ENCODE data around the gene SSRP1. TPM values are rescaled to one million over a fixed set of nuclear protein-coding genes. Genes with fewer than 3 reads are reported as not detected.

Gene SSRP1, protein sequence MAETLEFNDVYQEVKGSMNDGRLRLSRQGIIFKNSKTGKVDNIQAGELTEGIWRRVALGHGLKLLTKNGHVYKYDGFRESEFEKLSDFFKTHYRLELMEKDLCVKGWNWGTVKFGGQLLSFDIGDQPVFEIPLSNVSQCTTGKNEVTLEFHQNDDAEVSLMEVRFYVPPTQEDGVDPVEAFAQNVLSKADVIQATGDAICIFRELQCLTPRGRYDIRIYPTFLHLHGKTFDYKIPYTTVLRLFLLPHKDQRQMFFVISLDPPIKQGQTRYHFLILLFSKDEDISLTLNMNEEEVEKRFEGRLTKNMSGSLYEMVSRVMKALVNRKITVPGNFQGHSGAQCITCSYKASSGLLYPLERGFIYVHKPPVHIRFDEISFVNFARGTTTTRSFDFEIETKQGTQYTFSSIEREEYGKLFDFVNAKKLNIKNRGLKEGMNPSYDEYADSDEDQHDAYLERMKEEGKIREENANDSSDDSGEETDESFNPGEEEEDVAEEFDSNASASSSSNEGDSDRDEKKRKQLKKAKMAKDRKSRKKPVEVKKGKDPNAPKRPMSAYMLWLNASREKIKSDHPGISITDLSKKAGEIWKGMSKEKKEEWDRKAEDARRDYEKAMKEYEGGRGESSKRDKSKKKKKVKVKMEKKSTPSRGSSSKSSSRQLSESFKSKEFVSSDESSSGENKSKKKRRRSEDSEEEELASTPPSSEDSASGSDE
- total RNA-seq (2016; rRNA removed; fragmentation: Illumina TruSeq; extraction: Trizol) (129 and 175 TPM in 2 replicates), polyA plus RNA-seq (2011; rRNA removed) (86.4 and 93.6 TPM in 2 replicates), polyA minus RNA-seq (2011; rRNA and poly(A)+ RNA removed; ENCODE audit: low replicate concordance) (177 and 420 TPM in 2 replicates), Bru-seq, nascent RNA (percentile 82 among the genes with signal in this experiment), BruChase-seq, experiment 1, labeled RNA remaining after a 6-hour chase (percentile 95 among the genes with signal in this experiment), BruChase-seq, experiment 2, labeled RNA remaining after a 2-hour chase (percentile 88 among the genes with signal in this experiment)
- total RNA-seq (2016; cell fraction: cytosol; rRNA removed; fragmentation: Illumina TruSeq; extraction: Trizol; ENCODE audit: low read depth) = 39.5 and 48.1 TPM in 2 replicates
- total RNA-seq (2016; cell fraction: insoluble cytoplasmic fraction; rRNA removed; fragmentation: Illumina TruSeq; extraction: Trizol) = 132 and 160 TPM in 2 replicates
- total RNA-seq (2016; cell fraction: membrane; rRNA removed; fragmentation: Illumina TruSeq; extraction: Trizol) = 80.0 and 85.8 TPM in 2 replicates
- 62.2 and 67.3 TPM in 2 replicates for total RNA-seq (2016; cell fraction: nucleus; rRNA removed; fragmentation: Illumina TruSeq; extraction: Trizol)
- 92.2 and 107 TPM in 2 replicates for polyA plus RNA-seq (2011; cell fraction: cytosol; rRNA removed)
- polyA plus RNA-seq (2011; cell fraction: nucleus; rRNA removed) = 43.4 and 45.7 TPM in 2 replicates
- 66.6 and 80.8 TPM in 2 replicates for polyA plus RNA-seq (2012)
- 42.7 and 45.8 TPM in 2 replicates for polyA plus RNA-seq (2016; cell fraction: cytosol; fragmentation: Illumina TruSeq; extraction: Trizol; ENCODE audit: low read depth)
- polyA plus RNA-seq (2016; cell fraction: insoluble cytoplasmic fraction; fragmentation: Illumina TruSeq; extraction: Trizol; ENCODE audit: low read depth) = 210 and 213 TPM in 2 replicates
- 68.1 and 80.7 TPM in 2 replicates for polyA plus RNA-seq (2016; cell fraction: membrane; fragmentation: Illumina TruSeq; extraction: Trizol; ENCODE audit: low read depth)
- polyA plus RNA-seq (2016; cell fraction: nucleus; fragmentation: Illumina TruSeq; extraction: Trizol; ENCODE audit: insufficient read depth, low read depth) = 109 and 126 TPM in 2 replicates
- polyA minus RNA-seq (2011; cell fraction: cytosol; rRNA and poly(A)+ RNA removed) = 65.8 and 69.2 TPM in 2 replicates
- polyA minus RNA-seq (2011; cell fraction: nucleus; rRNA and poly(A)+ RNA removed) = 20.9 and 25.1 TPM in 2 replicates
- long read RNA-seq, experiment 1, transcript SSRP1-201 (17 exons, 2,819 nt) = major isoform, 6 of 72 reads
- long read RNA-seq, experiment 1, partial matches to known transcripts = 64 of 72 reads
- long read RNA-seq, experiment 1, other reads (novel, unspliced or antisense) = 2 of 72 reads
- long read RNA-seq, experiment 2, transcript SSRP1-201 (17 exons, 2,819 nt) = major isoform, 63 of 261 reads
- long read RNA-seq, experiment 2, partial matches to known transcripts = 149 of 261 reads
- long read RNA-seq, experiment 2, other reads (novel, unspliced or antisense) = 49 of 261 reads

DNA sequence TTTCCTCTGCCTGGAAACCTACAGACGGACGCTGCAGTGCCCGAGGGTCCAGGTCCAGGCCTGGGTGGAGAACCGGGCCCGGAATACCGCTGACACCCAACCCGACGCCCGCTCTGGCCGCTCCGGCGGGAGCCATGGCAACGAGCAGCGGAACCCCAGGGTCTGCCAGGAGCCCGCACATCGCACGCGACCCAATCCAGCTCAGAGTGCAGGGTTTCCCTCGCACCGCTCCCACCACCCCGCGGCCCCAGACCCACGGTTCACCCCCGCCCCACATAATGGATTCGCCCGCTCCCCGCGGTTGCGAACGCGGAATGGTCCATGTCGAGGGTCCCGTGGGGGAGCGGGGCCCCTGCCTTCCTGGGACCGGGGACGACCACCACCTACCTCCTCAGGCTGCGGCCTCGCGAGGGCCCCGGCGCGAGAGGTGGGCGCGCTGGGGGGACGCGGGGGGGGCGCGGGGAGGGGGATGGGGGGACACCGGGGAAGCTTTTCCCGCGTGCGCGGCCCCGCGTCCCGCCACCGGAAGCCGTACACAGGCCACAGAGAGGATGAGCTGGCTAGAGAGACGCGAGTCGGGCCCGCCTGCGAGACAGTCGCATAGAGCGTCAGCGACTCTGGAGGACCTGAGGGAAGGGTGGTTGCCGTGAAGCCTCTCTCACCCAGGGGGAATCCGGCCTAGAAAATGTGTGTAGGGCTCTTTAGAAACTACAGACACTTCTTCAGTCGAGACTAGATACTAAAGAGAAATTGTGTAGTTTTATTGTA is at the start of gene SSRP1:
Gene SSRP1, minus strand, starts transcription at position 550 of the 768 bp plus-strand sequence. CDS start 771 bp downstream, outside the sequence.
- 6% methylated on average over 3 of the region's 69 CpGs for WGBS (ENCODE audit: low lambda C conversion rate)
- TF ChIP-seq SRSF1 (optimal IDR thresholded peaks at IDR 0.05; ENCODE audit: low read depth, low read length) (no peak), NFKB2 (CRISPR knock-in tag; IDR thresholded peaks at IDR 0.05; ENCODE audit: borderline replicate concordance) (no peak), JUNB (CRISPR knock-in tag; IDR thresholded peaks at IDR 0.05; ENCODE audit: borderline replicate concordance) (no peak), ZNF3 (CRISPR knock-in tag; IDR thresholded peaks at IDR 0.05) (no peak)
- TF ChIP-seq, protein P1, sequence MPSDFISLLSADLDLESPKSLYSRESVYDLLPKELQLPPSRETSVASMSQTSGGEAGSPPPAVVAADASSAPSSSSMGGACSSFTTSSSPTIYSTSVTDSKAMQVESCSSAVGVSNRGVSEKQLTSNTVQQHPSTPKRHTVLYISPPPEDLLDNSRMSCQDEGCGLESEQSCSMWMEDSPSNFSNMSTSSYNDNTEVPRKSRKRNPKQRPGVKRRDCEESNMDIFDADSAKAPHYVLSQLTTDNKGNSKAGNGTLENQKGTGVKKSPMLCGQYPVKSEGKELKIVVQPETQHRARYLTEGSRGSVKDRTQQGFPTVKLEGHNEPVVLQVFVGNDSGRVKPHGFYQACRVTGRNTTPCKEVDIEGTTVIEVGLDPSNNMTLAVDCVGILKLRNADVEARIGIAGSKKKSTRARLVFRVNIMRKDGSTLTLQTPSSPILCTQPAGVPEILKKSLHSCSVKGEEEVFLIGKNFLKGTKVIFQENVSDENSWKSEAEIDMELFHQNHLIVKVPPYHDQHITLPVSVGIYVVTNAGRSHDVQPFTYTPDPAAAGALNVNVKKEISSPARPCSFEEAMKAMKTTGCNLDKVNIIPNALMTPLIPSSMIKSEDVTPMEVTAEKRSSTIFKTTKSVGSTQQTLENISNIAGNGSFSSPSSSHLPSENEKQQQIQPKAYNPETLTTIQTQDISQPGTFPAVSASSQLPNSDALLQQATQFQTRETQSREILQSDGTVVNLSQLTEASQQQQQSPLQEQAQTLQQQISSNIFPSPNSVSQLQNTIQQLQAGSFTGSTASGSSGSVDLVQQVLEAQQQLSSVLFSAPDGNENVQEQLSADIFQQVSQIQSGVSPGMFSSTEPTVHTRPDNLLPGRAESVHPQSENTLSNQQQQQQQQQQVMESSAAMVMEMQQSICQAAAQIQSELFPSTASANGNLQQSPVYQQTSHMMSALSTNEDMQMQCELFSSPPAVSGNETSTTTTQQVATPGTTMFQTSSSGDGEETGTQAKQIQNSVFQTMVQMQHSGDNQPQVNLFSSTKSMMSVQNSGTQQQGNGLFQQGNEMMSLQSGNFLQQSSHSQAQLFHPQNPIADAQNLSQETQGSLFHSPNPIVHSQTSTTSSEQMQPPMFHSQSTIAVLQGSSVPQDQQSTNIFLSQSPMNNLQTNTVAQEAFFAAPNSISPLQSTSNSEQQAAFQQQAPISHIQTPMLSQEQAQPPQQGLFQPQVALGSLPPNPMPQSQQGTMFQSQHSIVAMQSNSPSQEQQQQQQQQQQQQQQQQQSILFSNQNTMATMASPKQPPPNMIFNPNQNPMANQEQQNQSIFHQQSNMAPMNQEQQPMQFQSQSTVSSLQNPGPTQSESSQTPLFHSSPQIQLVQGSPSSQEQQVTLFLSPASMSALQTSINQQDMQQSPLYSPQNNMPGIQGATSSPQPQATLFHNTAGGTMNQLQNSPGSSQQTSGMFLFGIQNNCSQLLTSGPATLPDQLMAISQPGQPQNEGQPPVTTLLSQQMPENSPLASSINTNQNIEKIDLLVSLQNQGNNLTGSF (CRISPR knock-in tag; IDR thresholded peaks at IDR 0.05) = no peak
- TF ChIP-seq, protein P2, sequence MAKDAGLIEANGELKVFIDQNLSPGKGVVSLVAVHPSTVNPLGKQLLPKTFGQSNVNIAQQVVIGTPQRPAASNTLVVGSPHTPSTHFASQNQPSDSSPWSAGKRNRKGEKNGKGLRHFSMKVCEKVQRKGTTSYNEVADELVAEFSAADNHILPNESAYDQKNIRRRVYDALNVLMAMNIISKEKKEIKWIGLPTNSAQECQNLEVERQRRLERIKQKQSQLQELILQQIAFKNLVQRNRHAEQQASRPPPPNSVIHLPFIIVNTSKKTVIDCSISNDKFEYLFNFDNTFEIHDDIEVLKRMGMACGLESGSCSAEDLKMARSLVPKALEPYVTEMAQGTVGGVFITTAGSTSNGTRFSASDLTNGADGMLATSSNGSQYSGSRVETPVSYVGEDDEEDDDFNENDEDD (CRISPR knock-in tag; IDR thresholded peaks at IDR 0.05; ENCODE audit: borderline replicate concordance) = peak; percentile 93
- TF ChIP-seq, protein P3, sequence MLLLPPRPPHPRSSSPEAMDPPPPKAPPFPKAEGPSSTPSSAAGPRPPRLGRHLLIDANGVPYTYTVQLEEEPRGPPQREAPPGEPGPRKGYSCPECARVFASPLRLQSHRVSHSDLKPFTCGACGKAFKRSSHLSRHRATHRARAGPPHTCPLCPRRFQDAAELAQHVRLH (CRISPR knock-in tag; IDR thresholded peaks at IDR 0.05; ENCODE audit: borderline replicate concordance, low read depth) = peak; percentile 4; the same call in 1 of the 2 replicates

More for the DNA sequence above, at the start of gene SSRP1:
- peak; percentile 98 for ATAC-seq
- peak within 1 kb of the TSS; percentile 95 for H3K4me2 ChIP-seq (ENCODE audit: low read depth, low read length)
- in situ Hi-C loops (cut with HindIII; ENCODE audit: extremely low pct_ligation_motif_present, low pct_unique_long_range_greater_than_20kb) (no loop called here), intact Hi-C loops (cut with micrococcal nuclease; ENCODE audit: unreplicated experiment) (loop anchor here (1.0 to 5.0 kb wide), 2 partner anchors 10 to 43 kb away; no protein-coding TSS in a partner anchor)
- ChIA-PET POLR2A (interaction anchor here (0.6 to 3.4 kb wide), 13 partner anchors 10 to 486 kb away, joined by 3 to 65 read pairs (median 3); partner anchors contain the start of genes SERPING1 and TNKS1BP1), CTCF (ENCODE audit: low intra/inter-chr PET ratio, low total read pairs) (no interaction called here)
- H3K4me1 ChIP-seq (ENCODE audit: insufficient read depth, low read length) = peaks cover 37% of the 10 kb centered on the region
- H3K9me3 ChIP-seq (ENCODE audit: low read length) = no peaks in the 10 kb centered on the region
- peak within 1 kb of the TSS; percentile 61 to 85 (median 80) for H3K4me3 ChIP-seq (replicated peaks in 1 of 3; ENCODE audit: insufficient read depth in 1 of 3, low read depth in 2 of 3, low read length in 3 of 3)
- H2AFZ ChIP-seq (ENCODE audit: low read length) = peak within 1 kb of the TSS; percentile 99
- DNase-seq (ENCODE audit: low spot score) = peak; percentile 79
- H3K27ac ChIP-seq (ENCODE audit: extremely low read length, insufficient read depth, low read length) = peak within 1 kb of the TSS; percentile 65
- FAIRE-seq = peak; percentile 81
- H3K27me3 ChIP-seq (ENCODE audit: control insufficient read depth in 1 of 2, insufficient read depth in 2 of 2, low read length in 2 of 2) = 0 out of 5 replicates have a peak, but pooled peaks cover 0 to 6% of the 10 kb centered on the region in 2 experiments
- H3K79me2 ChIP-seq (ENCODE audit: insufficient read depth, low read length) = peaks cover 32% of the 10 kb centered on the region
- H4K20me1 ChIP-seq (ENCODE audit: insufficient read depth, low read length) = no peaks in the 10 kb centered on the region
- peak within 1 kb of the TSS; percentile 81 for H3K9ac ChIP-seq (ENCODE audit: insufficient read depth, low read depth, low read length)
- no TSS peak for BruUV-seq (replicated peaks)
- peaks cover 19 to 33% of the 10 kb centered on the region in 2 experiments for H3K36me3 ChIP-seq (replicated peaks in 1 of 2; ENCODE audit: control insufficient read depth in 1 of 2, insufficient read depth in 2 of 2, low read length in 2 of 2)

Measured in HepG2 (cell line).